H9 (cell line): ENCODE results near the gene IFT52. TPM values are rescaled to one million over a fixed set of nuclear protein-coding genes. Genes with fewer than 3 reads are reported as not detected.
"Not testable (repeated sequence)": the region's sequence is repeated elsewhere in the genome, so short reads cannot be mapped to it uniquely, and the experiment has no call there.

Experiments
- DNase-seq: peaks from one replicate; pipeline ENCODE4 v3.0.0-alpha.2; 2017
- H2AFZ ChIP-seq: one replicate; pipeline ENCODE4 v1.6.1; 2013; ENCODE audit warnings: mild to moderate bottlenecking, low read length, control low read depth, moderate library complexity
- H2AK5ac ChIP-seq: 2 replicates; pipeline ENCODE4 v1.6.1; 2013; ENCODE audit warnings: low read length, control low read depth, mixed read lengths; ENCODE audit not compliant: insufficient read length
- H2BK120ac ChIP-seq: one replicate; pipeline ENCODE4 v1.6.1; 2013; ENCODE audit warnings: low read depth, mild to moderate bottlenecking, low read length, control low read depth, inconsistent platforms; ENCODE audit not compliant: poor library complexity, severe bottlenecking
- H2BK12ac ChIP-seq: 2 replicates; pipeline ENCODE4 v1.6.1; 2013; ENCODE audit warnings: low read length, control low read depth, mixed read lengths, low read depth; ENCODE audit not compliant: insufficient read length
- H2BK15ac ChIP-seq: 2 replicates; pipeline ENCODE4 v1.6.1; 2013; ENCODE audit warnings: low read depth, low read length, control low read depth
- H2BK20ac ChIP-seq: one replicate; pipeline ENCODE4 v1.6.1; 2013; ENCODE audit warnings: low read depth, mild to moderate bottlenecking, low read length, control low read depth, inconsistent platforms; ENCODE audit not compliant: poor library complexity, severe bottlenecking
- H2BK5ac ChIP-seq: 2 replicates; pipeline ENCODE4 v1.6.1; 2013; ENCODE audit warnings: low read length, control low read depth, mixed read lengths; ENCODE audit not compliant: insufficient read length
- H3K14ac ChIP-seq: 2 replicates; pipeline ENCODE4 v1.6.1; 2013; ENCODE audit warnings: low read length, control low read depth; ENCODE audit not compliant: insufficient read depth
- H3K18ac ChIP-seq: 2 replicates; pipeline ENCODE4 v1.6.1; 2013; ENCODE audit warnings: low read depth, mild to moderate bottlenecking, mixed read lengths, low read length, control low read depth; ENCODE audit not compliant: insufficient read length
- H3K23ac ChIP-seq: 2 replicates; pipeline ENCODE4 v1.6.1; 2013; ENCODE audit warnings: low read length, control low read depth, mixed read lengths, low read depth; ENCODE audit not compliant: insufficient read length
- H3K23me2 ChIP-seq: 2 replicates; pipeline ENCODE4 v1.6.1; 2013; ENCODE audit warnings: low read depth, mild to moderate bottlenecking, mixed read lengths, low read length, control low read depth; ENCODE audit not compliant: insufficient read length, poor library complexity, severe bottlenecking
- H3K27ac ChIP-seq: 2 replicates; pipeline ENCODE4 v1.5.1; 2013; ENCODE audit warnings: low read length, control low read depth, mixed read lengths, low read depth; ENCODE audit not compliant: insufficient read length
- H3K27me3 ChIP-seq: 2 replicates; pipeline ENCODE4 v1.6.1; 2013; ENCODE audit warnings: low read length, control low read depth, inconsistent platforms; ENCODE audit not compliant: insufficient read depth
- H3K4ac ChIP-seq: 2 replicates; pipeline ENCODE4 v1.6.1; 2013; ENCODE audit warnings: low read depth, mild to moderate bottlenecking, control low read depth, inconsistent platforms, low read length, moderate library complexity
- H3K4me1 ChIP-seq: 2 replicates; pipeline ENCODE4 v1.6.1; 2013; ENCODE audit warnings: low read length, control low read depth, inconsistent platforms; ENCODE audit not compliant: insufficient read depth
- H3K4me2 ChIP-seq: 2 replicates; pipeline ENCODE4 v1.6.1; 2013; ENCODE audit warnings: low read length, control low read depth, mixed read lengths; ENCODE audit not compliant: insufficient read length, insufficient read depth
- H3K56ac ChIP-seq: 2 replicates; pipeline ENCODE4 v1.6.1; 2013; ENCODE audit warnings: low read depth, mild to moderate bottlenecking, mixed read lengths, low read length, control low read depth; ENCODE audit not compliant: insufficient read length
- H3K79me1 ChIP-seq: 2 replicates; pipeline ENCODE4 v1.6.1; 2013; ENCODE audit warnings: low read depth, mild to moderate bottlenecking, moderate library complexity, low read length, control low read depth, inconsistent platforms; ENCODE audit not compliant: insufficient read depth, poor library complexity, severe bottlenecking
- H3K79me2 ChIP-seq: 2 replicates; pipeline ENCODE4 v1.6.1; 2013; ENCODE audit warnings: low read length, control low read depth, inconsistent platforms; ENCODE audit not compliant: insufficient read depth
- H3K9ac ChIP-seq: 2 replicates; pipeline ENCODE4 v1.6.1; 2013; ENCODE audit warnings: low read length, control low read depth, mixed read lengths; ENCODE audit not compliant: insufficient read length; ENCODE audit errors: extremely low read depth
- H3K9me3 ChIP-seq: one replicate; pipeline ENCODE4 v1.6.1; 2013; ENCODE audit warnings: low read depth, low read length, inconsistent platforms; ENCODE audit not compliant: control insufficient read depth
- H3T11ph ChIP-seq: one replicate; pipeline ENCODE4 v1.6.1; 2013; ENCODE audit warnings: mild to moderate bottlenecking, low read length, control low read depth, inconsistent platforms
- H4K20me1 ChIP-seq: one replicate; pipeline ENCODE4 v1.6.1; 2013; ENCODE audit not compliant: control insufficient read depth, insufficient read length, insufficient read depth
- H4K5ac ChIP-seq: 2 replicates; pipeline ENCODE4 v1.6.1; 2013; ENCODE audit warnings: low read depth, mild to moderate bottlenecking, mixed read lengths, low read length, control low read depth; ENCODE audit not compliant: insufficient read length
- H4K8ac ChIP-seq: replicated peaks from 2 replicates; pipeline ENCODE4 v1.6.1; 2013; ENCODE audit warnings: low read length, control low read depth, mixed read lengths, low read depth; ENCODE audit not compliant: insufficient read length
- H4K91ac ChIP-seq: 2 replicates; pipeline ENCODE4 v1.6.1; 2013; ENCODE audit warnings: low read depth, mild to moderate bottlenecking, moderate library complexity, mixed read lengths, low read length, control low read depth; ENCODE audit not compliant: insufficient read length
- H3K27ac Mint-ChIP-seq, 3 experiments: 2 replicates in 2 of 3; 3 replicates in 1 of 3; pipeline ENCODE4 v1.8.0; 2020 to 2021; ENCODE audit warnings: mixed read lengths in 3 of 3, mild to moderate bottlenecking in 1 of 3, moderate library complexity in 1 of 3
- H3K27me3 Mint-ChIP-seq: 2 replicates; pipeline ENCODE4 v1.8.0; 2021; ENCODE audit warnings: low read depth, mild to moderate bottlenecking, moderate library complexity, mixed read lengths
- H3K36me3 Mint-ChIP-seq, 3 experiments: 2 replicates in 2 of 3; 3 replicates in 1 of 3; pipeline ENCODE4 v1.8.0; 2020 to 2021; ENCODE audit warnings: low read depth in 3 of 3, mixed read lengths in 3 of 3; ENCODE audit not compliant: insufficient read depth in 1 of 3
- H3K4me1 Mint-ChIP-seq, 2 experiments: 2 replicates each; pipeline ENCODE4 v1.8.0; 2020; ENCODE audit warnings: mixed read lengths in 2 of 2
- H3K4me3 Mint-ChIP-seq, 2 experiments: 2 replicates in 1 of 2; 3 replicates in 1 of 2; pipeline ENCODE4 v1.8.0; 2020 to 2021; ENCODE audit warnings: mild to moderate bottlenecking in 2 of 2, mixed read lengths in 2 of 2, moderate library complexity in 1 of 2
- H3K9me3 Mint-ChIP-seq, 2 experiments: 2 replicates in 1 of 2; 3 replicates in 1 of 2; pipeline ENCODE4 v1.8.0; 2020; ENCODE audit warnings: mild to moderate bottlenecking in 2 of 2, mixed read lengths in 2 of 2, moderate library complexity in 1 of 2
- CTCF ChIP-seq: fragments of 200-600 bp; sonication (generic); conservative IDR thresholded peaks from 3 replicates; pipeline ENCODE4 v1.8.0; 2021; ENCODE audit warnings: antibody characterized with exemption, mild to moderate bottlenecking
- WGBS: extraction: QIAGEN DNeasy Blood & Tissue Kit; methylation state at CpG from one replicate; pipeline ENCODE4 v1.1.7; 2013; ENCODE audit warnings: missing lambda C conversion rate, low lambda C conversion rate, mixed read lengths; ENCODE audit not compliant: insufficient read length; ENCODE audit errors: extremely low coverage; 5-methylcytosine and 5-hydroxymethylcytosine counted together
- total RNA-seq: library from RNA; stranded (reverse); gene quantifications from 2 replicates; pipeline ENCODE4 v1.2.1, GENCODE V29; 2021

IFT52 gene
- total RNA-seq, 1 experiment from 2014 or later, result 44.5 TPM

GRCh38 chr20:43650997-43651525 lies 60.3 kb downstream of the IFT52 start:
- Histone ChIP-seq H2BK12ac (no peak overlapping the region), H3K23ac (no peak overlapping the region), H2BK5ac (no peak overlapping the region), H4K5ac (no peak overlapping the region), H3K79me1 (no peaks in the 10 kb centered on the region), H2AK5ac (no peak overlapping the region), H3K4me2 (no peak overlapping the region), H4K91ac (no peak overlapping the region), H3K27ac (no peak overlapping the region), H4K8ac (no peak overlapping the region), H3K27me3 (no peaks in the 10 kb centered on the region), H2BK20ac (no peak overlapping the region), H4K20me1 (no peaks in the 10 kb centered on the region), H2AFZ (no peak overlapping the region), H2BK15ac (no peak overlapping the region), H3T11ph (no peak overlapping the region), H3K4ac (no peak overlapping the region), H3K9ac (no peak overlapping the region), H3K9me3 (no peaks in the 10 kb centered on the region), H2BK120ac (no peak overlapping the region), H3K14ac (no peak overlapping the region), H3K4me1 (no peaks in the 10 kb centered on the region), H3K56ac (no peak overlapping the region), H3K23me2 (no peaks in the 10 kb centered on the region), H3K18ac (no peak overlapping the region), H3K79me2 (no peaks in the 10 kb centered on the region)
- Mint-ChIP-seq H3K27me3 (no peaks in the 10 kb centered on the region), H3K4me1 (peaks cover 0 to under 1% of the 10 kb centered on the region in 2 experiments; a peak in 1 of 4 replicates), H3K9me3 (no peaks in the 10 kb centered on the region), H3K4me3 (no peak overlapping the region), H3K36me3 (peaks cover 4 to 18% (median 13%) of the 10 kb centered on the region in 3 experiments; a peak in 6 of 7 replicates), H3K27ac (no peak overlapping the region)
- TF ChIP-seq CTCF, result no peak
- no CpG with 5 or more reads among the region's 3 CpGs for WGBS
- no peak for DNase-seq

DNA sequence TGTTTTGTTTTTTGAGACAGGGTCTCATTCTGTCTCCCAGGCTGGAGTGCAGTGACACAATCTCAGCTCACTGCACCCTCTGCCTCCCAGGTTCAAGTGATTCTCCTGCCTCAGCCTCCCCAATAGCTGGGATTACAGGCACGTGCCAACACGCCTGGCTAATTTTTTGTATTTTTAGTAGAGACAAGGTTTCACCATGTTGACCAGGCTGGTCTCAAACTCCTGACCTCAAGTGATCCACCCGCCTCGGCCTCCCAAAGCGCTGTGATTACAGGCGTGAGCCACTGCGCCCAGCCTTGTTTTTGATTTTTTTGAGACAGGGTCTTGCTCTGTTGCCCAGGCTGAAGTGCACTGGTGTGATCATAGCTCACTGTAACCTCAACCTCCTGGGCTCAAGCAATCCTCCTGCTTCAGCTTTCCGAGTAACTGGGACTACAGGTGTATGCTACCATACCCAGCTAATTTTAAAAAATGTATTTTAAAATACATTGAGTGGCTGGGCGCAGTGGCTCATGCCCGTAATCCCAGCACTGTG lies 61.0 kb downstream of the IFT52 start:
- not testable (repeated sequence) for H3K4me3 Mint-ChIP-seq, H2BK12ac ChIP-seq, DNase-seq, H4K20me1 ChIP-seq, H3K9ac ChIP-seq, H4K8ac ChIP-seq, H3K79me2 ChIP-seq, H3K23me2 ChIP-seq, H3K79me1 ChIP-seq, H2AK5ac ChIP-seq, H3K27ac Mint-ChIP-seq, H3K23ac ChIP-seq, H2AFZ ChIP-seq, H3K56ac ChIP-seq, H3K9me3 Mint-ChIP-seq, H2BK15ac ChIP-seq, H2BK120ac ChIP-seq, H4K5ac ChIP-seq, H3K4me1 Mint-ChIP-seq, H3K4me1 ChIP-seq, H3K14ac ChIP-seq, H3K4me2 ChIP-seq, H3K4ac ChIP-seq, H4K91ac ChIP-seq, H2BK5ac ChIP-seq, H3T11ph ChIP-seq, H3K9me3 ChIP-seq, H3K27me3 Mint-ChIP-seq, H3K27me3 ChIP-seq, H2BK20ac ChIP-seq, H3K27ac ChIP-seq, H3K18ac ChIP-seq
- H3K36me3 Mint-ChIP-seq, result peaks cover 0 to 11% (median 7%) of the 10 kb centered on the region in 3 experiments; a peak in 5 of 7 replicates
- no CpG with 5 or more reads among the region's 10 CpGs for WGBS
